Activated naive CD4-positive, alpha-beta T cell treated with anti-CD3 and anti-CD28 coated beads, Interleukin-2, amount 10 ng/mL, durations not matched to agents 7 days and 5 days (primary cell): ENCODE data around the gene SYCE3.

Experiments used
- CTCF ChIA-PET: fragments of 350-600 bp; sonication (Branson Sonifier 250); formaldehyde crosslinking; loops from one replicate; lab custom pipeline; 2021; ENCODE audit warnings: antibody characterized with exemption; lab: Charles Lee
- DNase-seq: peaks from one replicate; pipeline ENCODE4 v3.0.0-alpha.2; 2020
- H3K27ac Mint-ChIP-seq: one replicate; pipeline ENCODE4 v1.8.0; 2021; ENCODE audit warnings: mild to moderate bottlenecking, moderate library complexity, mixed read lengths
- H3K27me3 Mint-ChIP-seq: one replicate; pipeline ENCODE4 v1.8.0; 2021; ENCODE audit warnings: mild to moderate bottlenecking, mixed read lengths
- H3K36me3 Mint-ChIP-seq: one replicate; pipeline ENCODE4 v1.8.0; 2021; ENCODE audit warnings: mixed read lengths
- H3K4me1 Mint-ChIP-seq: one replicate; pipeline ENCODE4 v1.8.0; 2021; ENCODE audit warnings: mixed read lengths
- H3K4me3 Mint-ChIP-seq: one replicate; pipeline ENCODE4 v1.8.0; 2021; ENCODE audit warnings: mild to moderate bottlenecking, moderate library complexity, mixed read lengths
- H3K9me3 Mint-ChIP-seq: one replicate; pipeline ENCODE4 v1.8.0; 2021; ENCODE audit warnings: mixed read lengths

The SYCE3 gene

GRCh38 chr22:50605002-50605612 lies 42.4 kb upstream of the SYCE3 start:
- CTCF ChIA-PET: no interaction called here
- no peak overlapping the region for H3K4me3 Mint-ChIP-seq
- H3K9me3 Mint-ChIP-seq: no peaks in the 10 kb centered on the region
- no peak overlapping the region for H3K27ac Mint-ChIP-seq
- peaks cover 1% of the 10 kb centered on the region for H3K36me3 Mint-ChIP-seq
- H3K27me3 Mint-ChIP-seq: peaks cover 93% of the 10 kb centered on the region
- DNase-seq: no peak
- H3K4me1 Mint-ChIP-seq: peaks cover 4% of the 10 kb centered on the region

GRCh38 chr22:50604256-50605001 lies 41.7 kb upstream of the SYCE3 start:
- Mint-ChIP-seq H3K9me3 (no peaks in the 10 kb centered on the region), H3K4me1 (peaks cover 9% of the 10 kb centered on the region), H3K27me3 (peaks cover 93% of the 10 kb centered on the region), H3K4me3 (no peak overlapping the region), H3K36me3 (peaks cover 1% of the 10 kb centered on the region), H3K27ac (no peak overlapping the region)
- CTCF ChIA-PET: no interaction called here
- no peak for DNase-seq

DNA sequence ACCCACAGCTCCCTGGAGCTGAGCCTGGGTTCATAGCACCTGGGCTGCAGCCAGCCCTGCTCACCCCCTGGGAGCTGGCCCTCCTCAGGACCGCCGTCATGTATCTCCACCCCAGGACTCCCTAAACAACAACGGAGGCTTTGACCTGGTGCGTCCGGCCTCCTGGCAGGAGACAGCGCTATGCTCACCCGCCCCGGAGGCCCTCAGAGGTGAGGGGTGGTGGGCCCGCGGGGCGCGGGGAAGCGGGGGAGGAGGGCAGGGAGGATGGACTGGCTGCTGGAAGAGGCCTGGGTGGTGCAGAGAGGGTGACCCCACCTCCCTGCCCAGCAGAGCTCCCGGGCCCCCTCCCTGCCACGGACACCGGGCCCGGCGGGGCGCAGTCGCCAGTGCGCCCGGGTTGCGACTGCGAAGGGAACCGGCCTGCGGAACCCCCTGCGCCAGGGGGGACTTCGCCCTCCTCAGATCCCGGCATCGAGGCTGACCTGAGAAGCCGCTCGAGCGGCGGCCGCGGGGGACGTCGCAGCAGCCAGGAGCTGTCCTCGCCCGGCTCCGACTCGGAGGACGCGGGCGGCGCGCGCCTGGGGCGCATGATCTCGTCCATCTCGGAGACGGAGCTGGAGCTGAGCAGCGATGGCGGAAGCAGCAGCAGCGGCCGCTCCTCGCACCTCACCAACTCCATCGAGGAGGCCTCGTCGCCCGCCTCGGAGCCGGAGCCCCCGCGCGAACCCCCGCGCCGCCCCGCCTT lies 41.0 kb upstream of the SYCE3 start:
- CTCF ChIA-PET: no interaction called here
- DNase-seq: no peak
- Mint-ChIP-seq H3K9me3 (no peaks in the 10 kb centered on the region), H3K4me3 (no peak overlapping the region), H3K27me3 (peaks cover 93% of the 10 kb centered on the region), H3K27ac (no peak overlapping the region), H3K36me3 (peaks cover 1% of the 10 kb centered on the region), H3K4me1 (peaks cover 9% of the 10 kb centered on the region)

DNA sequence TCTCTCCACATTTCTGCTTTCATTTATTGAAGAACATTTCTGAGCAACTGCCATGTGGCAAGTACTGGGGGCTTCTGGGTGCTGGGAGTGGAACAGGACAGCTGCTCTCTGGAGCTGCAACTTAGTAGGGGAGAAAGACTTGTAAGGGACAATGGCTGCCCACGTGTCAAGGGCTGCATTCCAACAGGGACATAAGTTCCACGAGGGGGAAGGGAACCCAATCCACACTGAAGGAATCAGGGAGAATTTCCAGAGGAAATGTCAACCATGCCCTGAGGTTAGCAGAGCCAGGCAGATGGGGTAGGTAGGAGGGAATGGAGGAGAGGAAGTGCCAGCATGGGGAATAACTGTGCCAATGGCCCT lies 39.6 kb upstream of the SYCE3 start:
- H3K4me1 Mint-ChIP-seq: peaks cover 9% of the 10 kb centered on the region
- H3K4me3 Mint-ChIP-seq: no peak overlapping the region
- no peaks in the 10 kb centered on the region for H3K9me3 Mint-ChIP-seq
- H3K36me3 Mint-ChIP-seq: peaks cover 1% of the 10 kb centered on the region
- peaks cover 95% of the 10 kb centered on the region for H3K27me3 Mint-ChIP-seq
- DNase-seq: no peak
- H3K27ac Mint-ChIP-seq: no peak overlapping the region
- CTCF ChIA-PET: no interaction called here

GRCh38 chr22:50601669-50602337 lies 39.1 kb upstream of the SYCE3 start:
- Mint-ChIP-seq H3K9me3 (no peaks in the 10 kb centered on the region), H3K27me3 (peaks cover 95% of the 10 kb centered on the region), H3K4me3 (peak overlapping the region; percentile 50)

GRCh38 chr22:50600967-50601668 lies 38.4 kb upstream of the SYCE3 start:
- peak overlapping the region; percentile 50 for H3K4me3 Mint-ChIP-seq
- no peaks in the 10 kb centered on the region for H3K9me3 Mint-ChIP-seq
- no peak for DNase-seq
- H3K36me3 Mint-ChIP-seq: peaks cover 1% of the 10 kb centered on the region
- H3K27me3 Mint-ChIP-seq: peaks cover 94% of the 10 kb centered on the region
- CTCF ChIA-PET: interaction anchor here (1.0 kb wide), 1 partner anchor 20 kb away, joined by 3 read pairs; no protein-coding TSS in a partner anchor
- H3K27ac Mint-ChIP-seq: no peak overlapping the region
- H3K4me1 Mint-ChIP-seq: peaks cover 9% of the 10 kb centered on the region

More at GRCh38 chr22:50601669-50602337, 39.1 kb upstream of the SYCE3 start:
- Mint-ChIP-seq H3K36me3 (peaks cover 1% of the 10 kb centered on the region), H3K27ac (no peak overlapping the region), H3K4me1 (peaks cover 9% of the 10 kb centered on the region)
- CTCF ChIA-PET: interaction anchor here (1.0 kb wide), 1 partner anchor 20 kb away, joined by 3 read pairs; no protein-coding TSS in a partner anchor
- no peak for DNase-seq

GRCh38 chr22:50600538-50600937 lies 37.8 kb upstream of the SYCE3 start, which contains the start of gene MAPK8IP2:
MAPK8IP2 (plus strand) TSS chr22:50600793; CDS start chr22:50600819, 26 bp downstream.
- Mint-ChIP-seq H3K4me3 (peak within 1 kb of the TSS; percentile 58), H3K9me3 (no peaks in the 10 kb centered on the region), H3K27me3 (peaks cover 91% of the 10 kb centered on the region), H3K36me3 (peaks cover 1% of the 10 kb centered on the region), H3K4me1 (peaks cover 9% of the 10 kb centered on the region), H3K27ac (no peak within 1 kb of the TSS)
- peak; percentile 39 for DNase-seq
- CTCF ChIA-PET: no interaction called here

GRCh38 chr22:50599816-50600455 lies 37.2 kb upstream of the SYCE3 start:
- peak overlapping the region; percentile 58 for H3K4me3 Mint-ChIP-seq
- peak; percentile 84 for DNase-seq
- no peak overlapping the region for H3K27ac Mint-ChIP-seq
- H3K4me1 Mint-ChIP-seq: peaks cover 9% of the 10 kb centered on the region
- CTCF ChIA-PET: no interaction called here
- H3K27me3 Mint-ChIP-seq: peaks cover 85% of the 10 kb centered on the region
- H3K9me3 Mint-ChIP-seq: no peaks in the 10 kb centered on the region
- H3K36me3 Mint-ChIP-seq: peaks cover 1% of the 10 kb centered on the region

DNA sequence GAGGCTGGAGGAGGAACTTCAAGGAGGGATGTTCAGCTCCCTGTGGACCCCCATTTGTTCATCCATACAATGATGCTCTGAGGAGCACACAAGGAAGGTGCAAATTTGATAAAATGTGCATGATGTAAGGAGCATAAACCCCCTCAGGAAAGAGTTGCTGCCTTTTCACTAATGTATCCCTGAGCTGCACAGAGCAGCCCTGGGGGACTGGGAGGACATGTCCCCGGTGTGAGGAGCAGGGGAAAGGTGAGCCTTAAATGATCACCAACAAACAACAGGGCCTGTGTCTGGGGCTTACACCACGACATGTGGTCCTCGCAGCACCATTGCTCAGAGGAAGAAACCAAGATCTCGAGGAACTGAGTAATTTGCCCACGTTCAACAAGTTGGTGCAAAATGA lies 34.4 kb upstream of the SYCE3 start:
- no peak for DNase-seq
- peaks cover 58% of the 10 kb centered on the region for H3K27me3 Mint-ChIP-seq
- CTCF ChIA-PET: no interaction called here
- H3K9me3 Mint-ChIP-seq: no peaks in the 10 kb centered on the region
- H3K4me3 Mint-ChIP-seq: no peak overlapping the region
- H3K36me3 Mint-ChIP-seq: peaks cover 1% of the 10 kb centered on the region
- peaks cover 9% of the 10 kb centered on the region for H3K4me1 Mint-ChIP-seq
- H3K27ac Mint-ChIP-seq: no peak overlapping the region

- H3K4me3 Mint-ChIP-seq: no peak overlapping the region
- no peaks in the 10 kb centered on the region for H3K36me3 Mint-ChIP-seq
- CTCF ChIA-PET: no interaction called here
- H3K4me1 Mint-ChIP-seq: peaks cover 5% of the 10 kb centered on the region
- H3K9me3 Mint-ChIP-seq: no peaks in the 10 kb centered on the region
- no peak for DNase-seq
- H3K27me3 Mint-ChIP-seq: peaks cover 47% of the 10 kb centered on the region
- no peak overlapping the region for H3K27ac Mint-ChIP-seq
These were observed 32.5 kb upstream of the SYCE3 start for GRCh38 chr22:50595189-50595588.

DNA sequence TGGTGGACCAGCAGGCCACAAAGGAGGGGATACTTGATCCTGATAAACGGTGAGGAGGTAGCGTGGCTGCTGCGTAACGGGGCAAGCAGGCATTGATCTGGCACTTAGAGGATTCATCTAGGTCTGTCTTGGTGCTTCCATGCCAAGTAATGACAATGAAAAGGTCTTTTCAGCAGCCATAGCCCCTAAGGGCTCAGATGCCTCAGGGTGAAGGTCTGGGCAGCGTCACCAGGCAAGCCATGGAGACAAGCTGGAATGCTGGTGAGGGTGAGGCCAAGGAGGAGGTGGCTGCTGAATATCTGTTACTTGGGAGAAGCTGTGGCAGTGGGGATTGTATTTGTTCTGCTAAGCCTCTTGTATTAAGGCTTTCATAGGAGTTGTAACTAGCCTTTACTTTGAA lies 24.7 kb upstream of the SYCE3 start:
- Mint-ChIP-seq H3K4me3 (no peak overlapping the region), H3K27ac (no peak overlapping the region), H3K36me3 (no peaks in the 10 kb centered on the region), H3K4me1 (peaks cover 9% of the 10 kb centered on the region), H3K9me3 (no peaks in the 10 kb centered on the region), H3K27me3 (peaks cover 5% of the 10 kb centered on the region)
- CTCF ChIA-PET: interaction anchor here (0.7 kb wide), 1 partner anchor 24 kb away, joined by 3 read pairs; no protein-coding TSS in a partner anchor
- no peak for DNase-seq

DNA sequence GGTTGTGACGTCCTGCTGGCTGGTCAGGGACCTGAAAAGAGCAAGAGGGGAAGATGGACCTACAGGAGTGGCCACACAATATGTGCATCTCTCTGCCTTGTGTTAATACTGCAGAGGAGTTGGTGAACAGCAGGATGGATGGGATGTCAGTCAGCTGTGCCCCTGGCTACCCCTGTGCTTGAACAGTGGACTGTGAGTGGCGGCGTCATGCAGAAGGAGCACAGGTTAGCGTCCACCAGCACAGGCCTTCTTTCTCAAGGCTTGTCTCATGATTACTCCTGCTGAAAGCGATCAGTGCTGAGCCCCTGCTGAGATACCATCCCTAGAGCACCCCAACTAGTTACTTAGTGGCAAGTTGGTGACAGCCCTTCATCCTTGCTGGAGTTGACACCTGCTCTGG lies 23.7 kb upstream of the SYCE3 start:
- CTCF ChIA-PET: no interaction called here
- no peak overlapping the region for H3K27ac Mint-ChIP-seq
- DNase-seq: peak; percentile 13
- peaks cover 4% of the 10 kb centered on the region for H3K36me3 Mint-ChIP-seq
- H3K9me3 Mint-ChIP-seq: no peaks in the 10 kb centered on the region
- H3K27me3 Mint-ChIP-seq: peaks cover 5% of the 10 kb centered on the region
- peaks cover 15% of the 10 kb centered on the region for H3K4me1 Mint-ChIP-seq
- H3K4me3 Mint-ChIP-seq: no peak overlapping the region

GRCh38 chr22:50585781-50586180 lies 23.1 kb upstream of the SYCE3 start:
- Mint-ChIP-seq H3K4me1 (peaks cover 21% of the 10 kb centered on the region), H3K4me3 (no peak overlapping the region), H3K36me3 (peaks cover 6% of the 10 kb centered on the region), H3K27me3 (peaks cover 5% of the 10 kb centered on the region), H3K9me3 (no peaks in the 10 kb centered on the region), H3K27ac (no peak overlapping the region)
- CTCF ChIA-PET: no interaction called here
- DNase-seq: peak; percentile 13
